Hepatocyte (in vitro differentiated cells): ENCODE results near the gene ANKFN1. TPM values are rescaled to one million over a fixed set of nuclear protein-coding genes. Genes with fewer than 3 reads are reported as not detected.

Experiments used
- DNase-seq: peaks from one replicate; pipeline ENCODE4 v3.0.0-alpha.2; 2016; ENCODE audit warnings: low spot score
- H2AFZ ChIP-seq: fragments of 200-600 bp; sonication (generic); 2 replicates; pipeline ENCODE4 v1.6.0; 2016; ENCODE audit warnings: antibody characterized with exemption, mild to moderate bottlenecking
- H3K27ac ChIP-seq: fragments of 200-600 bp; sonication (generic); 2 replicates; pipeline ENCODE4 v1.5.1; 2016; ENCODE audit warnings: mild to moderate bottlenecking
- H3K27me3 ChIP-seq: fragments of 200-600 bp; sonication (generic); 2 replicates; pipeline ENCODE4 v1.6.1; 2016
- H3K36me3 ChIP-seq: fragments of 200-600 bp; sonication (generic); replicated peaks from 2 replicates; pipeline ENCODE4 v1.5.1; 2016; ENCODE audit warnings: low read depth; ENCODE audit not compliant: insufficient read depth
- H3K4me1 ChIP-seq: fragments of 200-600 bp; sonication (generic); 2 replicates; pipeline ENCODE4 v1.5.1; 2016; ENCODE audit warnings: mild to moderate bottlenecking, moderate library complexity; ENCODE audit not compliant: insufficient read depth
- H3K4me2 ChIP-seq: fragments of 200-600 bp; sonication (generic); 2 replicates; pipeline ENCODE4 v1.6.0; 2016
- H3K4me3 ChIP-seq: fragments of 200-600 bp; sonication (generic); 2 replicates; pipeline ENCODE4 v1.5.1; 2016; ENCODE audit warnings: mild to moderate bottlenecking
- H3K79me2 ChIP-seq: fragments of 200-600 bp; sonication (generic); 2 replicates; pipeline ENCODE4 v1.6.0; 2017; ENCODE audit warnings: mild to moderate bottlenecking
- H3K9me2 ChIP-seq: fragments of 200-600 bp; sonication (generic); replicated peaks from 2 replicates; pipeline ENCODE4 v1.6.0; 2017; ENCODE audit warnings: mild to moderate bottlenecking; ENCODE audit not compliant: insufficient read depth
- H3K9me3 ChIP-seq: fragments of 200-600 bp; sonication (generic); 2 replicates; pipeline ENCODE4 v1.5.1; 2016; ENCODE audit warnings: low read depth, mild to moderate bottlenecking
- H4K20me1 ChIP-seq: fragments of 200-600 bp; sonication (generic); 2 replicates; pipeline ENCODE4 v1.6.0; 2016; ENCODE audit warnings: mild to moderate bottlenecking; ENCODE audit not compliant: insufficient read depth, poor library complexity, severe bottlenecking
- CTCF ChIP-seq: fragments of 200-600 bp; sonication (generic); IDR thresholded peaks from 2 replicates; pipeline ENCODE4 v1.5.1; 2016; ENCODE audit warnings: antibody characterized with exemption, mild to moderate bottlenecking; ENCODE audit not compliant: poor library complexity
- EZH2 ChIP-seq: fragments of 200-600 bp; sonication (generic); IDR thresholded peaks from 2 replicates; pipeline ENCODE4 v1.6.1; 2016; ENCODE audit warnings: antibody characterized with exemption, mild to moderate bottlenecking, borderline replicate concordance
- EZH2phosphoT487 ChIP-seq: fragments of 200-600 bp; sonication (generic); IDR thresholded peaks from one replicate; pipeline ENCODE4 v1.6.1; 2018; ENCODE audit warnings: antibody characterized with exemption, mild to moderate bottlenecking, low read depth, moderate library complexity; ENCODE audit not compliant: unreplicated experiment, severe bottlenecking
- WGBS: methylation state at CpG from one replicate; pipeline ENCODE4 v1.1.6; 2016; ENCODE audit warnings: low lambda C conversion rate; ENCODE audit errors: missing lambda C conversion rate; 5-methylcytosine and 5-hydroxymethylcytosine counted together
- polyA plus RNA-seq: library from polyadenylated mRNA; unstranded; fragments of >200 nt; fragmentation: Nextera tagmentation; extraction: Ambion mirVana; gene quantifications from 2 replicates; pipeline ENCODE4 v1.2.1, GENCODE V29; 2016
- total RNA-seq: library from RNA; depleted of rRNA; stranded (reverse); fragments of >200 nt; gene quantifications from 2 replicates; pipeline ENCODE4 v1.2.3, GENCODE V29; 2014

The ANKFN1 gene
- total RNA-seq (0.10 and 0.28 TPM in 2 replicates), polyA plus RNA-seq (0.83 and 1.2 TPM in 2 replicates)

GRCh38 chr17:56152874-56153602 lies at the start of gene ANKFN1:
Gene ANKFN1 (plus strand): TSS chr17:56153475. CDS start chr17:56212668, 59,193 bp downstream.
- DNase-seq = no peak
- H3K27me3 ChIP-seq = no peaks in the 10 kb centered on the region
- no peaks in the 10 kb centered on the region for H4K20me1 ChIP-seq
- peaks cover 25% of the 10 kb centered on the region for H3K4me1 ChIP-seq
- H3K79me2 ChIP-seq = no peaks in the 10 kb centered on the region
- WGBS = 78% methylated on average over 11 of the region's 11 CpGs
- H3K4me2 ChIP-seq = no peak within 1 kb of the TSS
- no peak within 1 kb of the TSS for H3K4me3 ChIP-seq
- peak within 1 kb of the TSS; percentile 17 for H3K27ac ChIP-seq
- no peak for TF ChIP-seq EZH2
- TF ChIP-seq EZH2phosphoT487 = no peak
- TF ChIP-seq CTCF = no peak
- no peaks in the 10 kb centered on the region for H3K36me3 ChIP-seq
- H3K9me2 ChIP-seq = no peaks in the 10 kb centered on the region
- no peaks in the 10 kb centered on the region for H3K9me3 ChIP-seq
- no peak within 1 kb of the TSS for H2AFZ ChIP-seq

- no peaks in the 10 kb centered on the region for H3K79me2 ChIP-seq
- H3K4me3 ChIP-seq = no peak overlapping the region
- H3K9me3 ChIP-seq = no peaks in the 10 kb centered on the region
- peak; percentile 52 for DNase-seq
- no peak overlapping the region for H2AFZ ChIP-seq
- no peaks in the 10 kb centered on the region for H3K9me2 ChIP-seq
- no peaks in the 10 kb centered on the region for H3K27me3 ChIP-seq
- H3K36me3 ChIP-seq = no peaks in the 10 kb centered on the region
- TF ChIP-seq EZH2 = no peak
- no peak for TF ChIP-seq EZH2phosphoT487
- no peak for TF ChIP-seq CTCF
- peak overlapping the region; percentile 57 for H3K27ac ChIP-seq
- 62% methylated on average over 2 of the region's 2 CpGs for WGBS
- peaks cover 4% of the 10 kb centered on the region for H3K4me1 ChIP-seq
- H3K4me2 ChIP-seq = peak overlapping the region; percentile 38
- no peaks in the 10 kb centered on the region for H4K20me1 ChIP-seq
Measured at GRCh38 chr17:56108811-56109284, 44.4 kb upstream of the ANKFN1 start.

- H3K4me3 ChIP-seq = no peak overlapping the region
- no peaks in the 10 kb centered on the region for H4K20me1 ChIP-seq
- no peaks in the 10 kb centered on the region for H3K9me3 ChIP-seq
- no peak overlapping the region for H3K4me2 ChIP-seq
- 42% methylated on average over 3 of the region's 3 CpGs for WGBS
- no peak overlapping the region for H3K27ac ChIP-seq
- no peaks in the 10 kb centered on the region for H3K9me2 ChIP-seq
- no peaks in the 10 kb centered on the region for H3K27me3 ChIP-seq
- H3K4me1 ChIP-seq = peaks cover 4% of the 10 kb centered on the region
- DNase-seq = peak; percentile 2
- no peaks in the 10 kb centered on the region for H3K79me2 ChIP-seq
- no peak overlapping the region for H2AFZ ChIP-seq
- no peak for TF ChIP-seq EZH2phosphoT487
- TF ChIP-seq EZH2 = no peak
- TF ChIP-seq CTCF = no peak
- no peaks in the 10 kb centered on the region for H3K36me3 ChIP-seq
Measured at GRCh38 chr17:56109836-56110235, 43.4 kb upstream of the ANKFN1 start.
